D341Med (cell line): ENCODE data around the gene SH3GL2.

Experiments
- DNase-seq: peaks from one replicate; pipeline ENCODE4 v3.0.0; 2012; ENCODE audit warnings: low spot score

The SH3GL2 gene

GRCh38 chr9:17658237-17658636, 79.4 kb downstream of the SH3GL2 start:
- DNase-seq, result no peak

DNA sequence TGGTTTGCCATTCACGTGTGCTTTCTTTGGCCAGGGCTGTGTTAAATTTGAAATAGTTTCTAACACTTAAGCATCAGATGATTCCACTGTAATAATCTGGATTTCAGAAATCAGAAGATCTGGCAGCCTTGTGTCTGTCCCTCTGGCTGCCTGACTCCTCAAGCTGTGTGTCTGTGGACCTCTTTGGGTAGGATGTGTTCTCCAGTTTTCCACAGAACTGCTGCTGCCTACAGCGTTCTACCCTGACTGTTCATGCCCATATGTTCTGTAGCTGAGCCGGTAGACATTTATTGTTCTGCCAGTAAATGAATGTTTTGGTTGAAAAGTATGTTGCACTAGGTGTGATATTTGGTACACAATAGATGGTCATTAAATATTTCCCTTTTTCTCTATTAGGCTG, 81.3 kb downstream of the SH3GL2 start:
- no peak for DNase-seq

DNA sequence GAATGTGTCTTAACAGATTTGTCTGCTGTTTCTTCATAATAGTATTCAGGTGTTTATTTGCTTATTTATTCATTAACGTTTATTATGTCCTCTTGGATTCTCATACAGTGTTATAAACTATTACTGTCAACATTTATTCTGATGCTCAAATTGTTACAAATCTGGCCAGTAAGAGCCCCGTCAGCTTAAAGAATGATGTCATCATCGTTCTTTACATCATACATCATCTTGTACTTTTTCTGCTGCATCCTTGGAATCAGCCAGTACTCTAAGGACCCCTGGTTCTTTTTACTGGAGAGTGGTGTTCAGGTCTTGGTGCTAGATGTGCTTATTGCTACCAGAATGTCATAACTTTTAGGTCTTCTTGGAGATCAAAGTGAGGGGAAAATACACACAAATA, 86.6 kb downstream of the SH3GL2 start:
- DNase-seq, result no peak

DNA sequence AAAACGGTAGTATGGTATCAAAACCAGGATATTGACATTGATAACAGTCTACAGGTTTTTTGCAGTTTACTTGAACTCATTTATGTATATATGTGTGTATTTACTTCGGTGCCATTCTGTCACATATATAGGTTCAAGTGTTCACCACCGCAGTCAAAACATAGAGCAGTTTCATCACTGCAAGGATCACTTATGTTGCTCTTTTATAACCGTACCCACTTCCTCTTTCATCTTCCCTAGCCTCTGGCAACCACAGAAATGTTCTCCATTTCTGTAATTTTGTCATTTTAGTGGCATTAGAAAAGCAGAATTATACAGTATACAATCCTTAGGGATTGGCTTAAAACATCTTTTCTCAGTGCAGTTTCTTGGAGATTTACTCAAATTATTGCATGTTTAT, 90.3 kb downstream of the SH3GL2 start:
- DNase-seq, result no peak

- no peak for DNase-seq
Measured at GRCh38 chr9:17682684-17683083, 103.8 kb downstream of the SH3GL2 start.

GRCh38 chr9:17688834-17689233, 110.0 kb downstream of the SH3GL2 start:
- DNase-seq, result no peak

DNA sequence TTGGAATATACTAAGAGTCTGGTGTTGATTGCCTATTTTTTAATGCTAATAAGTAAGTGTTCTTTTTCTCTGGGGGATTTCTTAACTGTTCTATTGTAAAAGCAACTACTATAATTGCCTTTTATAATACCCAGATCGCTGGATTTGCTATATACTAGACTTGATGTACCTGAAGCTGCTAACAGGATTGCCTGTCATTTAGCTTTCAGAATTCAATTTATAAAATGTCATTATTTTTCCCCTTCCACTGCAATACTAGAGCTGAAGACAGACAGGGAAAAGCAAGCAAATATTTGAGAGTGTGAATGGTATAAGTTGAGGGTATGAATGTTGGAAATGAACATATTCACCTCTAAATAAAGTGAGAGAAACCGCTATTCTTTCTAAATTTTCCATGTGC, 115.5 kb downstream of the SH3GL2 start:
- no peak for DNase-seq

- no peak for DNase-seq
Measured at GRCh38 chr9:17695482-17695881, 116.6 kb downstream of the SH3GL2 start.

GRCh38 chr9:17699615-17700330, 120.9 kb downstream of the SH3GL2 start:
- DNase-seq, result no peak

GRCh38 chr9:17706347-17706746, 127.5 kb downstream of the SH3GL2 start:
- no peak for DNase-seq

DNA sequence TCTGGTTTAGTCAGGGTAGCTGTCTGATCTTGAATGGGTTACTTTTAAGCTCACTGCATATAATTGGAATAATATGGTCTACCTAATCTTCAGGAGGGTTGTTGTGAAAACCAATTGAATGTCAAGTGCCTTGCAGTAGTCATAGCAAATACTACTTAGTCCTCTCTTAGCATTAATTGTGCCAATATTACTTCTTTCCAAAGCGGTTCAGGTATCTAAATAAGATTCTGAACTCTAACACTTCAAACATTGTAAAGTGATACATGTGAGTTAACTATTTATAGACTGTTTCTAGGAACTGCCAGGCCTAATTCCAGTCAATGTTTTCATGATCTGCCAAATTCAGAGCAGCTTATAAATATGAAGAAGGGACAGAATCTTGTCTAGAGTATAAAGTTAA, 140.2 kb downstream of the SH3GL2 start:
- no peak for DNase-seq

GRCh38 chr9:17721954-17722353, 143.1 kb downstream of the SH3GL2 start:
- DNase-seq, result no peak

DNA sequence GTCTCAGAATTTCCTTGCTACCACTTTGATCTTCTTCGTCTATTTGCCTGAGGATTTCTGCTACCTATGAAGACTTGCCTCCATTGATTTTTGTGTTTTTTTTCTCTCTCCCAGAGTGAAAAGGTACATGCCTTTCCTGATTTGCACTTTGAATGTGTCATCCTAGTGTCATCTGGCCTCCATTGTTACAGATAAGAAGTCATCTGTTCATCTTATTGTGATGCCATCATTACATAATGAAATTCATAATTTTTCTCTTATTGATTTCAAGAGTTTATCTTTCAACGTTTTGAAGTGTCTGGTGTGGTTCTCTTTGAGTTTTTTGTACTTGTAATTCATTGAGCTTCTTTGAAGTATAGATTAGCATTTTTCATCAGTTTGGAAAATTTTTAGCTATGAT, 144.8 kb downstream of the SH3GL2 start:
- no peak for DNase-seq

DNA sequence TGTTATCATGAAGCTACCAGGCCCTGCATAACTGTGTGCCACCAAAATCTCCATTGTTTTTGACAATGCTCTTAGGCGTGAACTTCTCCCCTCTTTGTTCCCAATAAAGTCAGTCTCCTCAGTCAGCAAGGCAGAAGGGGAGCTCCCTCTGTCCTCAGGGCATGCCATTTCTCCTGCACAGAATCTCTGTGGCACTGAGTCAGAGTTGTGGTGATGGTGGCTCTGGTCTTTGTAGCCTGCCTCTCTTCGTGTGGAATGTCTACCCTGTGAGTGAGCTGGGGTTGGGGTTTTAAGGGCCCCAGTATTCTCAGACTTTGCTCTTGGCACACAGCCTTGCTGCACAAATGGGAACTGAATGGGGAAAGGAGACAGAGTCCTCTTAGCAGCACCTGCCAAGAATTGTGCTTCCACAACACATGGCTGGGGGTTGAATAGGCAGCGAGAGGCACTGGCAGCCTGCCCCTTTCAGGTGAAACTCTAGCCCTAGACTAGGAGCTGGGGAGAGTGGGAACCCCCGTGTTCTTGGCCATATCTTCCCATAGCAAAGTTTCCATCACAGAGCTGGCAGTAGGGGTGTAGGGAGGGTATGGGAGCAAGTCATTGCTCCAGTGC, 146.6 kb downstream of the SH3GL2 start:
- DNase-seq, result no peak

GRCh38 chr9:17726298-17726697, 147.4 kb downstream of the SH3GL2 start:
- no peak for DNase-seq

GRCh38 chr9:17730899-17731298, 152.0 kb downstream of the SH3GL2 start:
- no peak for DNase-seq

DNA sequence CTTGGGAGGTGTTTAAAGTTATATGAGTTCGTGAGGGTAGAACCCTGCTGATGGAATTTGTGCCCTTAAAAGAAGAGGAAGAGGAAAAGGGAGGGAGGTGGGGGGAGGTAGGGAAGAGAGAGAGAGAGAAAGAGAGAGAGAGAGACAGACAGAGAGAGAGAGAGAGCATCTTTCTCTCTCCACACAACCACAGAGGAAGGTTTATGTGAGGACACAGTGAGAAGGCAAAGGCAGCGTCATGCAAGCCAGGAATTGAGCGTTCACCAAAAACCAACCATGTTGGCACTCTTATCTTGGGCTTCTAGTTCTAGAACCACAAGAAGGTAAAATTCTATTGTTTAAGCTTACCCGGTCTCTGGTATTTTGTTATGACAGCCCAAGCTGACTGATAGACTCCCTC, 152.4 kb downstream of the SH3GL2 start:
- no peak for DNase-seq

- DNase-seq, result no peak
Measured at GRCh38 chr9:17734674-17735073, 155.8 kb downstream of the SH3GL2 start.

DNA sequence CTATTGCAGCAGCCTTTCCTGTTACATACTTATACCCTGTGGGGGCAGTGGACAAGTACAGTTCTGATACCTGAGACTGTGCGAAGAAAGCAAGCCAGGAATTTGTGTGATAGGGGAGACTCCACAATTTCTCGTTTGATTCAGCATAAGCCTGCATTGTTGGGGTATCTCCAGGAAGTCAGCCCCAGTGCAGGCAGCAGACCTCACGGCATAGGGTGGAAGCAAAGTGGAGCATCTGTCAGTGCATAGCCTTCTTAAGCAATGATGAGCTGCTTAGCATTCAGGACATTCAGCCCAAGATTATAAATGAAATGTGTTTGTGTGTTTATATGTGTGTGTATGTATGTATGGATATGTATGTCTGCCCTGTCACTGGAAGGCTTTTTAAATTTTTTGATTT, 157.0 kb downstream of the SH3GL2 start:
- no peak for DNase-seq

- no peak for DNase-seq
Measured at GRCh38 chr9:17739022-17739421, 160.2 kb downstream of the SH3GL2 start.

- no peak for DNase-seq
Measured at GRCh38 chr9:17739736-17740135, 160.9 kb downstream of the SH3GL2 start.

- no peak for DNase-seq
Measured at GRCh38 chr9:17742067-17742466, 163.2 kb downstream of the SH3GL2 start.

- no peak for DNase-seq
Measured at GRCh38 chr9:17744786-17745185, 165.9 kb downstream of the SH3GL2 start.

DNA sequence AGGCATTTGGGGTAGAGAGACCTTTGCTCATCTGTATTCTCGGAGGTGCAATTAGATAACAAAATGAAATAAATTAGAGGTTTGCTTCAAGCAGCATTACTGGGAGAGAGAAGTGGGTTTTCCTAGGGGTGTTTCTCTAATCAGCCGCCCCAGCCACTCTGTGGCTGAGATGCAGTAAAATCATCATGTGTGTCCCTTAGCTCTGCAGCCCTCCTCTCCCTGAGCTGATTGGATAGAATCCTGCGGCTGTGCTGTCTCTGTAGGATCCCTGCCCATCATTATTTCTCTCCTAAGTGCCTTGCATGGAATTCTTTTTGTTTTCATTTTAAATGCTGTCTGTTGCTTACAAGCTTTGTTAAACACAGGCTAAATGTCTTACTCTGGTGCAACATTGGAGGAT, 171.4 kb downstream of the SH3GL2 start:
- DNase-seq, result no peak
